Calu3 (cell line): ENCODE measurements around the gene TGM2. TPM values are rescaled to one million over a fixed set of nuclear protein-coding genes. Genes with fewer than 3 reads are reported as not detected.

Source experiments
- BruUV-seq: library from RNA; stranded (reverse); fragments of 400-500 nt; replicated peaks from 2 replicates; lab custom pipeline; 2021; lab: Mats Ljungman, UMichigan
- CTCF ChIA-PET: fragments of 300-600 bp; sonication (Branson Sonifier 250); formaldehyde crosslinking; loops from one replicate; lab custom pipeline; 2022; ENCODE audit warnings: antibody characterized with exemption; lab: Charles Lee
- DNase-seq: peaks from one replicate; pipeline ENCODE4 v3.0.0; 2022
- H3K27ac Mint-ChIP-seq: one replicate; pipeline ENCODE4 v1.8.0; 2022; ENCODE audit warnings: mixed read lengths; ENCODE audit not compliant: unreplicated experiment
- H3K27me3 Mint-ChIP-seq: one replicate; pipeline ENCODE4 v1.8.0; 2022; ENCODE audit warnings: mixed read lengths; ENCODE audit not compliant: unreplicated experiment
- H3K36me3 Mint-ChIP-seq: one replicate; pipeline ENCODE4 v1.8.0; 2022; ENCODE audit warnings: mild to moderate bottlenecking, moderate library complexity, mixed read lengths; ENCODE audit not compliant: insufficient read depth, unreplicated experiment
- H3K4me1 Mint-ChIP-seq: one replicate; pipeline ENCODE4 v1.8.0; 2022; ENCODE audit warnings: mild to moderate bottlenecking, low read depth, mixed read lengths; ENCODE audit not compliant: unreplicated experiment
- H3K4me3 Mint-ChIP-seq: one replicate; pipeline ENCODE4 v1.8.0; 2022; ENCODE audit warnings: mild to moderate bottlenecking, low read depth, moderate library complexity, mixed read lengths; ENCODE audit not compliant: unreplicated experiment
- H3K9me3 Mint-ChIP-seq: one replicate; pipeline ENCODE4 v1.8.0; 2022; ENCODE audit warnings: low read depth, mixed read lengths; ENCODE audit not compliant: unreplicated experiment
- CTCF ChIP-seq: fragments of 200-600 bp; IDR thresholded peaks from one replicate; pipeline ENCODE4 v1.8.0; 2022; ENCODE audit warnings: antibody characterized with exemption; ENCODE audit not compliant: unreplicated experiment
- intact Hi-C: fragments of 100-400 bp; cut with micrococcal nuclease; formaldehyde crosslinking; loops from one replicate; pipeline ENCODE4 v1.10.0; 2022; ENCODE audit not compliant: unreplicated experiment
- total RNA-seq: library from RNA; stranded (reverse); gene quantifications from 2 replicates; pipeline ENCODE4 v1.2.3, GENCODE V29; 2022

The TGM2 gene
- total RNA-seq, 1 experiment from 2014 or later, result 311 TPM

GRCh38 chr20:38143238-38143645, 21.8 kb downstream of the TGM2 start:
- CTCF ChIA-PET, result interaction anchor here (0.6 to 3.2 kb wide), 18 partner anchors 9 to 275 kb away, joined by 3 to 27 read pairs (median 6); partner anchors contain the start of gene TGM2
- Mint-ChIP-seq H3K9me3 (no peaks in the 10 kb centered on the region), H3K4me1 (peaks cover 80% of the 10 kb centered on the region), H3K36me3 (peaks cover 93% of the 10 kb centered on the region), H3K27me3 (no peaks in the 10 kb centered on the region), H3K4me3 (peak overlapping the region; percentile 20), H3K27ac (peak overlapping the region; percentile 94)
- intact Hi-C loops, result loop anchor here (1.0 kb wide), 1 partner anchor 23 kb away; no protein-coding TSS in a partner anchor
- no TSS peak for BruUV-seq
- peak; percentile 91 for DNase-seq
- no peak for TF ChIP-seq CTCF

GRCh38 chr20:38141889-38142494, 23.1 kb downstream of the TGM2 start:
- no TSS peak for BruUV-seq
- CTCF ChIA-PET, result interaction anchor here (3.2 kb wide), 1 partner anchor 79 kb away, joined by 16 read pairs; no protein-coding TSS in a partner anchor
- intact Hi-C loops, result no loop called here
- no peak for DNase-seq
- no peak overlapping the region for H3K4me3 Mint-ChIP-seq
- TF ChIP-seq CTCF, result no peak
- H3K9me3 Mint-ChIP-seq, result no peaks in the 10 kb centered on the region
- H3K4me1 Mint-ChIP-seq, result peaks cover 78% of the 10 kb centered on the region
- H3K36me3 Mint-ChIP-seq, result peaks cover 96% of the 10 kb centered on the region
- peak overlapping the region; percentile 94 for H3K27ac Mint-ChIP-seq
- no peaks in the 10 kb centered on the region for H3K27me3 Mint-ChIP-seq

GRCh38 chr20:38141204-38141888, 23.7 kb downstream of the TGM2 start:
- TF ChIP-seq CTCF, result no peak
- no peaks in the 10 kb centered on the region for H3K27me3 Mint-ChIP-seq
- no peaks in the 10 kb centered on the region for H3K9me3 Mint-ChIP-seq
- no TSS peak for BruUV-seq
- DNase-seq, result no peak
- intact Hi-C loops, result no loop called here
- H3K4me3 Mint-ChIP-seq, result no peak overlapping the region
- CTCF ChIA-PET, result no interaction called here
- peaks cover 82% of the 10 kb centered on the region for H3K4me1 Mint-ChIP-seq
- H3K27ac Mint-ChIP-seq, result peak overlapping the region; percentile 94
- H3K36me3 Mint-ChIP-seq, result peaks cover 96% of the 10 kb centered on the region

GRCh38 chr20:38139977-38140753, 24.9 kb downstream of the TGM2 start:
- CTCF ChIA-PET, result no interaction called here
- intact Hi-C loops, result no loop called here
- TF ChIP-seq CTCF, result no peak
- DNase-seq, result no peak
- BruUV-seq, result no TSS peak
- H3K27ac Mint-ChIP-seq, result no peak overlapping the region
- peaks cover 82% of the 10 kb centered on the region for H3K4me1 Mint-ChIP-seq
- H3K36me3 Mint-ChIP-seq, result peaks cover 97% of the 10 kb centered on the region
- no peak overlapping the region for H3K4me3 Mint-ChIP-seq
- H3K9me3 Mint-ChIP-seq, result no peaks in the 10 kb centered on the region
- no peaks in the 10 kb centered on the region for H3K27me3 Mint-ChIP-seq
